SK-N-SH (cell line): ENCODE measurements around the gene RBM19.

Experiments used
- CTCF ChIP-seq: fragments of 200-600 bp; sonication (generic); IDR thresholded peaks from 2 replicates; pipeline ENCODE4 v1.6.1; 2017; ENCODE audit warnings: antibody characterized with exemption, mild to moderate bottlenecking, moderate library complexity
- MAX ChIP-seq: IDR thresholded peaks from 2 replicates; pipeline ENCODE4 v1.4.0; 2012; ENCODE audit warnings: low read depth
- RFX5 ChIP-seq: IDR thresholded peaks from 2 replicates; pipeline ENCODE4 v1.6.1; 2012; ENCODE audit warnings: mild to moderate bottlenecking, improper control_type of control experiment, low read length
- TEAD4 ChIP-seq: IDR thresholded peaks from 2 replicates; pipeline ENCODE4 v1.4.0; 2012; ENCODE audit warnings: mild to moderate bottlenecking, borderline replicate concordance; ENCODE audit not compliant: insufficient read depth
- TF ChIP-seq, protein P1 (sequence below): IDR thresholded peaks from 2 replicates; pipeline ENCODE4 v1.4.0; 2012; ENCODE audit warnings: low read depth, borderline replicate concordance

DNA sequence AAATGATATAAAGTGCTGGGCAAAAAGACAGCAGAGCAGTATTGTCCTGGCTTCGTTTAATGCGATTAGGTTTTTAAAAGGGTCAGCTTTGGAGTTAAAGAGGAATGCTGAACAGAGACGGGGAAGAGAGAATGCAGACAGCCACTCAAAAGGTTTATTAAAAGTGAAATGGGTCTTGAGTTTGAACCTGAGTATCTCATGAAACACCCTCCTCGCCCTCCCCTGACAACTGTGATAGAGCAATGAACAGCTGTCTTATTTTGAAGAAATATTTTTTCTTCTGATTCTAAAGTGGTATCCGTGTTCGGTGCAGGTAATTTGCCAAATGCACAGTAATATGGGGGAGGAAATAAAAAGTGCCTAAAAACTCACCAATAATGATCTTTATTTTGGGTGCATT, 73.6 kb downstream of the RBM19 start:
- TF ChIP-seq CTCF (no peak), TEAD4 (no peak), RFX5 (no peak), MAX (no peak)
- TF ChIP-seq, protein P1, sequence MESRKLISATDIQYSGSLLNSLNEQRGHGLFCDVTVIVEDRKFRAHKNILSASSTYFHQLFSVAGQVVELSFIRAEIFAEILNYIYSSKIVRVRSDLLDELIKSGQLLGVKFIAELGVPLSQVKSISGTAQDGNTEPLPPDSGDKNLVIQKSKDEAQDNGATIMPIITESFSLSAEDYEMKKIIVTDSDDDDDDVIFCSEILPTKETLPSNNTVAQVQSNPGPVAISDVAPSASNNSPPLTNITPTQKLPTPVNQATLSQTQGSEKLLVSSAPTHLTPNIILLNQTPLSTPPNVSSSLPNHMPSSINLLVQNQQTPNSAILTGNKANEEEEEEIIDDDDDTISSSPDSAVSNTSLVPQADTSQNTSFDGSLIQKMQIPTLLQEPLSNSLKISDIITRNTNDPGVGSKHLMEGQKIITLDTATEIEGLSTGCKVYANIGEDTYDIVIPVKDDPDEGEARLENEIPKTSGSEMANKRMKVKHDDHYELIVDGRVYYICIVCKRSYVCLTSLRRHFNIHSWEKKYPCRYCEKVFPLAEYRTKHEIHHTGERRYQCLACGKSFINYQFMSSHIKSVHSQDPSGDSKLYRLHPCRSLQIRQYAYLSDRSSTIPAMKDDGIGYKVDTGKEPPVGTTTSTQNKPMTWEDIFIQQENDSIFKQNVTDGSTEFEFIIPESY = no peak
